Thyroid gland (tissue), 4 donors: ENCODE measurements around the gene MAGEB17. TPM values are rescaled to one million over a fixed set of nuclear protein-coding genes. Genes with fewer than 3 reads are reported as not detected.

Experiments used
- DNase-seq, 2 donors: peaks; one replicate each; pipeline ENCODE4 v3.0.0-alpha.2; 2019
- H3K27ac ChIP-seq, 3 donors: fragments of 200-600 bp; sonication (generic); 1 replicate in 2 of 3; 2 replicates in 1 of 3; pipeline ENCODE4 v1.5.1; 2016 to 2019; ENCODE audit warnings: mild to moderate bottlenecking in 1 of 3, moderate library complexity in 1 of 3
- H3K27me3 ChIP-seq: fragments of 200-600 bp; sonication (generic); one replicate; pipeline ENCODE4 v1.5.1; 2019
- H3K36me3 ChIP-seq, 2 donors: fragments of 200-600 bp; sonication (generic); one replicate each; pipeline ENCODE4 v1.5.1; 2016 to 2019
- H3K4me1 ChIP-seq, 2 donors: fragments of 200-600 bp; sonication (generic); one replicate each; pipeline ENCODE4 v1.5.1; 2017 to 2019
- H3K4me3 ChIP-seq, 3 donors: fragments of 200-600 bp; sonication (generic); replicated peaks in 1 of 3; 1 replicate in 2 of 3; 2 replicates in 1 of 3; pipeline ENCODE4 v1.5.1; 2016; ENCODE audit warnings: mild to moderate bottlenecking in 1 of 3
- H3K9me3 ChIP-seq: fragments of 200-600 bp; sonication (generic); one replicate; pipeline ENCODE4 v1.5.1; 2017
- POLR2A ChIP-seq, 2 donors: fragments of 450-650 bp; IDR thresholded peaks; one replicate each; pipeline ENCODE4 v1.6.1; 2017; ENCODE audit warnings: antibody characterized with exemption in 2 of 2, mild to moderate bottlenecking in 2 of 2, moderate library complexity in 1 of 2
- WGBS, 2 donors: methylation state at CpG; one replicate each; pipeline ENCODE4 v1.1.5; 2017; 5-methylcytosine and 5-hydroxymethylcytosine counted together
- intact Hi-C: fragments of 100-400 bp; cut with DNase I; formaldehyde crosslinking; loops from one replicate; pipeline ENCODE4 v1.15.1; 2023
- total RNA-seq, 4 donors: library from RNA; depleted of rRNA; stranded (reverse); fragments of >200 nt; gene quantifications; one replicate each; pipeline ENCODE4 v1.2.3, GENCODE V29; 2016
- TF ChIP-seq, protein P1 (sequence below), 6 experiments: fragments of 200-600 bp in 3 of 6; fragments of 450-650 bp in 3 of 6; sonication (generic) in 3 of 6; IDR thresholded peaks; one replicate each; pipeline ENCODE4 v1.5.1; 2016 to 2019; ENCODE audit warnings: antibody characterized with exemption in 6 of 6, mild to moderate bottlenecking in 2 of 6, inconsistent platforms in 1 of 6, moderate library complexity in 1 of 6

MAGEB17 gene
- total RNA-seq, 4 donors from 2014 or later: 0.33 to 0.40 (median 0.39) TPM; not detected in 1

DNA sequence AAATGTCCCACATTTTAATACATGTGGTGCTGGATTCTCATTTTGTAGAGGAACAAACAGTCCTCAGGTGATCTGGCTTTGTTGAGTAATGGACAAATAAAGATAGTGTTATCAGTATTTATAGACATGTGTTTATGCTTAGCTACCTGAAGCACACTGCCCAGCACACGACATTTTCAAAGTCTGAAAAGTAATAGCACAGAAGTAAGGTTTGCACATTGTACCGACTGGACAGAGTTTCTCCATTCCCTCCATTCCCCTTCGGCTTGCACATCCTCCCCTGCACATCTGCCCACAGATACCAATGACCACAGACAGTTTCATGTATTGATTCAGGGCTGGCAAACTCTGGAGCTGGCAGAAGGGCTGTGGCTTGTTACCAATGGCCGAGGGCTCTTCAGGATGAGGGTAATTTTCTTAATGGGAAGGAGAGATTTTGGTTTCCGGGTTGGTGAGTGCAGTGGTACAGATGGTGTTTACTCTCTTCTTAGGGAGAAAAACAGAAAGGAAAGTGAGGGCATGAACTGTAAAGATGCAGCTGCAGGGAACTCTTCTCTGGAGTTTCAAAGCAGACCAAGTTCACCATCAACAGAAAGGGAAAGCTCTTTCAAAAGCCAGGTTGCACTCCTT is 41.6 kb upstream of the MAGEB17 start:
- no peak for TF ChIP-seq POLR2A (IDR thresholded peaks at IDR 0.05)
- TF ChIP-seq, protein P1, sequence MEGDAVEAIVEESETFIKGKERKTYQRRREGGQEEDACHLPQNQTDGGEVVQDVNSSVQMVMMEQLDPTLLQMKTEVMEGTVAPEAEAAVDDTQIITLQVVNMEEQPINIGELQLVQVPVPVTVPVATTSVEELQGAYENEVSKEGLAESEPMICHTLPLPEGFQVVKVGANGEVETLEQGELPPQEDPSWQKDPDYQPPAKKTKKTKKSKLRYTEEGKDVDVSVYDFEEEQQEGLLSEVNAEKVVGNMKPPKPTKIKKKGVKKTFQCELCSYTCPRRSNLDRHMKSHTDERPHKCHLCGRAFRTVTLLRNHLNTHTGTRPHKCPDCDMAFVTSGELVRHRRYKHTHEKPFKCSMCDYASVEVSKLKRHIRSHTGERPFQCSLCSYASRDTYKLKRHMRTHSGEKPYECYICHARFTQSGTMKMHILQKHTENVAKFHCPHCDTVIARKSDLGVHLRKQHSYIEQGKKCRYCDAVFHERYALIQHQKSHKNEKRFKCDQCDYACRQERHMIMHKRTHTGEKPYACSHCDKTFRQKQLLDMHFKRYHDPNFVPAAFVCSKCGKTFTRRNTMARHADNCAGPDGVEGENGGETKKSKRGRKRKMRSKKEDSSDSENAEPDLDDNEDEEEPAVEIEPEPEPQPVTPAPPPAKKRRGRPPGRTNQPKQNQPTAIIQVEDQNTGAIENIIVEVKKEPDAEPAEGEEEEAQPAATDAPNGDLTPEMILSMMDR (IDR thresholded peaks at IDR 0.05): no peak
- intact Hi-C loops: no loop called here

DNA sequence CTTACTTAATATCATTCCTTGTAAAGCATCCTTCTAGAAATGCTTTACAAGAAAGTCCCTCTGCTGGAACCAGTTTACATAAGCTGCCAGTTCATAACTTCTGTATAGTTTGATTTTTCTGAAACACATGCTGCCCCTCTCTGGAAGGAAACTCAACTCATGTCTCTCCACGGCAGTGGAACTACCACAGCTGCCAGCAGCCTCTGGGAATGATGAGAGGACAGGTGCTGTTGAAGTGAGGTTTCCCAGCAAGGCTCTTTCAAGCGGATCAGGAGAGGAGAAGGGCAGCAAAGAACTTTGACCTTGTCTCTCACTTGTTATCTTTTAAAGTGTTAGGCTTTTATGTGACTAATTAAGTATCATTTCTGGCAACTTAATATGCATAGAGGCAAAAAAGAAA is 36.6 kb upstream of the MAGEB17 start:
- Histone ChIP-seq H3K36me3 (no peaks in the 10 kb centered on the region), H3K9me3 (no peaks in the 10 kb centered on the region), H3K27ac (no peak overlapping the region), H3K27me3 (no peaks in the 10 kb centered on the region), H3K4me3 (no peak overlapping the region), H3K4me1 (no peaks in the 10 kb centered on the region)
- DNase-seq: no peak
- 52 to 58% methylated on average over 2 of the region's 2 CpGs for WGBS, 2 donors
- intact Hi-C loops: no loop called here
- TF ChIP-seq POLR2A (IDR thresholded peaks at IDR 0.05): no peak
- TF ChIP-seq, protein P1 (IDR thresholded peaks at IDR 0.05): no peak

More for the DNA sequence above, 41.6 kb upstream of the MAGEB17 start:
- Histone ChIP-seq H3K4me1 (no peaks in the 10 kb centered on the region), H3K36me3 (no peaks in the 10 kb centered on the region), H3K4me3 (no peak overlapping the region), H3K27ac (no peak overlapping the region), H3K9me3 (no peaks in the 10 kb centered on the region), H3K27me3 (no peaks in the 10 kb centered on the region)
- DNase-seq: no peak
- 60 to 61% methylated on average over 5 of the region's 5 CpGs for WGBS, 2 donors

DNA sequence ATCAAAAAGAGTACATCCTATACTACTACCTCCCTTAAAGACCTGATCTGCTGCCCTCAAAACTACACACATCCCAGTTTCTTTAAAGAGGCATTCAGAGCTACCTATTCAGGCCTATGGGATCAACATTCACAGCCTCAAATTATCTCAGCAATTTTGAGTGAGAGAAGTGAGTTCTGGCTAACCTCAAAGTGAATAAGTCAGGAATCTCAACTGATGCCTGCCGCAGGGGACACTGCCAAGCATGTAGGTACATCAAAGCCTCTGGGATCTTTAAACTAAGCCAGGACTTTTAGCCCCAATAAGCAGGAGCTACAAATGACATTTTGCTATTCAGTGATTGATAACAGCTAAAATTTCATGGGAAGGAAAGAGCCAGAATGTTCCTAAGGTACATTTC is 32.3 kb upstream of the MAGEB17 start:
- no peak overlapping the region for H3K27ac ChIP-seq
- H3K4me3 ChIP-seq: no peak overlapping the region
- 100% methylated on average over 1 of the region's 1 CpG for WGBS, 2 donors
- DNase-seq: no peak
- H3K9me3 ChIP-seq: no peaks in the 10 kb centered on the region
- no peaks in the 10 kb centered on the region for H3K36me3 ChIP-seq
- H3K4me1 ChIP-seq: no peaks in the 10 kb centered on the region
- TF ChIP-seq, protein P1 (IDR thresholded peaks at IDR 0.05): no peak
- no peak for TF ChIP-seq POLR2A (IDR thresholded peaks at IDR 0.05)
- H3K27me3 ChIP-seq: no peaks in the 10 kb centered on the region
- intact Hi-C loops: no loop called here

DNA sequence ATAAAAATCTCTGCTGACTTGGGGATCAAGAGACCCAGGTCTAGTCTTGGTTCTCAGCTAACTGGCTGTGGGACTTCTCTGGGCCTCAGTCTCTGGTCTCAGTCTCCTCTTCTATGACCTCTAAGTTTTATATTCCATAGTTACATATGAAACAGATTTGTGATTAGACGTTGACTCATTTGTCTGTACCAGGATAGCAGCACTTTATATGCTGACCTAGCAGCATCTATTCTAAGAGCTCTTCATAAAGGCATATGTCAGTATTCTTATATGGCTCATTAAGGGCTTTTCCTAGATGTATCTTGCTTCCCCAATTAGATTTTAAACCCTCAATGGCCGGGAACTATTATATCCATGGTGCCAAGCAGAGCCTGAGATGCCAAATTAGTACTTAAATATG is 31.2 kb upstream of the MAGEB17 start:
- H3K4me1 ChIP-seq: no peaks in the 10 kb centered on the region
- no peak for DNase-seq
- H3K4me3 ChIP-seq: no peak overlapping the region
- WGBS, 2 donors: 87 to 92% methylated on average over 2 of the region's 2 CpGs
- no peaks in the 10 kb centered on the region for H3K36me3 ChIP-seq
- H3K27ac ChIP-seq: no peak overlapping the region
- H3K9me3 ChIP-seq: no peaks in the 10 kb centered on the region
- no peaks in the 10 kb centered on the region for H3K27me3 ChIP-seq
- TF ChIP-seq, protein P1 (IDR thresholded peaks at IDR 0.05): no peak
- no peak for TF ChIP-seq POLR2A (IDR thresholded peaks at IDR 0.05)
- intact Hi-C loops: no loop called here

DNA sequence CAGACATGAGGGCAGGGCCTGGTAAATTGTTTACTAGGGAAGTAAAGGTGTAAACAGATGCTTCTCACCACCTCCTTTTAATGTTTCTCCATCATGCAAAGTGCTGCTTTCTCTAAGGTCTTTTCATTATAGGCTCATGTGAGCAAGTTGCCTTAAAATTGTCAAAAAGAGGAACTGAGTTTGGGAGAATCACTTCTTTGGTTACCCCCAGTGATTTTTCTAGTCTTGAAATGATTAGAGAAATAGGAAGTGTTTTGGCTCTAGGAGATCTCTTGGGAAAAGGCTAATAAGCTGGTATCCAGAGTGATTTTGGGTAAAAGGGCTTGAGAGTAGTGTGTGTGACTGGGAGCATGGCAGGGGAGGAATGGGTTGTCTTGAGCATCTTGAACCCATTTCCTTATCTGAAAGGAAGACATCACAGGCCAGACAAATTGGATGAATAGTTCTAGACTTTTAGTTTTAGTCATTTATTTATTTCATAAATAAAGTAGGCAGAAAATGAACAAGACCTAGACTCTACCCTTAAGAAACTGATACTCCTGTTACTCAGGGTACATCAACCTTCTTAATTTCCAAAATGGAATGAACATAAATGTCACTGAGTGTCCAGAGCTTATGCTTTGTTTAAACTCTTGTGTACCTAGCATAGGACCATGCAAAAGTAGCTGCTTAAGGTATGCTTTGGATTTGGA is 29.7 kb upstream of the MAGEB17 start:
- Histone ChIP-seq H3K4me3 (no peak overlapping the region), H3K9me3 (no peaks in the 10 kb centered on the region), H3K27me3 (no peaks in the 10 kb centered on the region), H3K36me3 (no peaks in the 10 kb centered on the region), H3K27ac (no peak overlapping the region), H3K4me1 (no peaks in the 10 kb centered on the region)
- no peak for DNase-seq
- intact Hi-C loops: no loop called here
- no peak for TF ChIP-seq POLR2A (IDR thresholded peaks at IDR 0.05)
- TF ChIP-seq, protein P1 (IDR thresholded peaks at IDR 0.05): no peak
